HG03196 (cell line): ENCODE data around the gene MAP4K5.

ENCODE experiments used
- ATAC-seq: cut with Tn5 transposase; IDR thresholded peaks from one replicate; pipeline ENCODE4 v1.9.1; 2021; ENCODE audit not compliant: unreplicated experiment

MAP4K5 gene

GRCh38 chr14:50402965-50403364 is 129.4 kb downstream of the MAP4K5 start:
- no peak for ATAC-seq

GRCh38 chr14:50400461-50400860 is 131.9 kb downstream of the MAP4K5 start:
- ATAC-seq = no peak

- no peak for ATAC-seq
Measured at GRCh38 chr14:50399251-50400032, 132.9 kb downstream of the MAP4K5 start.

GRCh38 chr14:50398189-50398580 is 134.2 kb downstream of the MAP4K5 start:
- no peak for ATAC-seq

- no peak for ATAC-seq
Measured at GRCh38 chr14:50397390-50398188, 134.8 kb downstream of the MAP4K5 start.

GRCh38 chr14:50396631-50397389 is 135.6 kb downstream of the MAP4K5 start, which contains the start of gene CDKL1:
Gene CDKL1 (minus strand): TSS chr14:50396881. CDS start chr14:50395868, 1,013 bp downstream.
- ATAC-seq = peak; percentile 51

- no peak for ATAC-seq
Measured at GRCh38 chr14:50395448-50395847, 136.9 kb downstream of the MAP4K5 start.

- ATAC-seq = no peak
Measured at GRCh38 chr14:50394713-50395112, 137.7 kb downstream of the MAP4K5 start.

- ATAC-seq = no peak
Measured at GRCh38 chr14:50389668-50390441, 142.5 kb downstream of the MAP4K5 start.

- ATAC-seq = no peak
Measured at GRCh38 chr14:50388256-50388931, 144.0 kb downstream of the MAP4K5 start.

- no peak for ATAC-seq
Measured at GRCh38 chr14:50387548-50387947, 144.8 kb downstream of the MAP4K5 start.

- ATAC-seq = no peak
Measured at GRCh38 chr14:50383618-50384225, 148.6 kb downstream of the MAP4K5 start.

- ATAC-seq = no peak
Measured at GRCh38 chr14:50381823-50382287, 150.5 kb downstream of the MAP4K5 start.

- ATAC-seq = no peak
Measured at GRCh38 chr14:50381008-50381407, 151.4 kb downstream of the MAP4K5 start.

GRCh38 chr14:50380455-50380854 is 151.9 kb downstream of the MAP4K5 start:
- no peak for ATAC-seq

GRCh38 chr14:50379563-50379962 is 152.8 kb downstream of the MAP4K5 start:
- ATAC-seq = no peak

- ATAC-seq = no peak
Measured at GRCh38 chr14:50377550-50378085, 154.8 kb downstream of the MAP4K5 start.

GRCh38 chr14:50375760-50376159 is 156.6 kb downstream of the MAP4K5 start:
- no peak for ATAC-seq

- no peak for ATAC-seq
Measured at GRCh38 chr14:50373959-50374358, 158.4 kb downstream of the MAP4K5 start.
